HTR-8/SVneo (cell line): ENCODE data around the gene CGREF1.
"Not testable (repeated sequence)": the region's sequence is repeated elsewhere in the genome, so short reads cannot be mapped to it uniquely, and the experiment has no call there.

Source experiments
- DNase-seq: peaks from one replicate; pipeline ENCODE4 v3.0.0; 2011; ENCODE audit warnings: low spot score, mixed read lengths; ENCODE audit not compliant: insufficient read length
- FAIRE-seq: peaks from 2 replicates; lab custom pipeline; 2011; peaks lifted over from hg19 to GRCh38; lab: Jason Lieb, UNC

CGREF1 gene

GRCh38 chr2:27078267-27079194 is 40.4 kb downstream of the CGREF1 start, which contains the start of gene EMILIN1:
Gene EMILIN1, plus strand, starts transcription at chr2:27078615. Its CDS starts 451 bp downstream, at chr2:27079066.
- DNase-seq (no peak), FAIRE-seq (no peak)

- FAIRE-seq (no peak), DNase-seq (no peak)
Measured at GRCh38 chr2:27077231-27077630, 41.7 kb downstream of the CGREF1 start.

- DNase-seq, result no peak
- no peak for FAIRE-seq
Measured at GRCh38 chr2:27076323-27076722, 42.6 kb downstream of the CGREF1 start.

GRCh38 chr2:27075566-27075871 is 43.4 kb downstream of the CGREF1 start:
- not testable (repeated sequence) for FAIRE-seq, DNase-seq

- DNase-seq (no peak), FAIRE-seq (no peak)
Measured at GRCh38 chr2:27074738-27075565, 44.0 kb downstream of the CGREF1 start.

GRCh38 chr2:27073782-27074181 is 45.1 kb downstream of the CGREF1 start:
- DNase-seq (no peak), FAIRE-seq (no peak)

- FAIRE-seq, result no peak
- no peak for DNase-seq
Measured at GRCh38 chr2:27072920-27073319, 46.0 kb downstream of the CGREF1 start.

GRCh38 chr2:27071990-27072830 is 46.7 kb downstream of the CGREF1 start:
- DNase-seq, result peak; percentile 28
- no peak for FAIRE-seq

GRCh38 chr2:27071277-27071989 is 47.5 kb downstream of the CGREF1 start, which contains the start of gene OST4:
Gene OST4, minus strand, starts transcription at chr2:27071654.
- FAIRE-seq (peak; percentile 90), DNase-seq (peak; percentile 95)

- no peak for FAIRE-seq
- DNase-seq, result no peak
Measured at GRCh38 chr2:27070653-27071276, 48.2 kb downstream of the CGREF1 start.

- DNase-seq, result no peak
- no peak for FAIRE-seq
Measured at GRCh38 chr2:27069961-27070618, 48.8 kb downstream of the CGREF1 start.

- DNase-seq, result no peak
- FAIRE-seq, result no peak
Measured at GRCh38 chr2:27069436-27069835, 49.5 kb downstream of the CGREF1 start.

- FAIRE-seq, result no peak
- no peak for DNase-seq
Measured at GRCh38 chr2:27067385-27067784, 51.5 kb downstream of the CGREF1 start.

- no peak for FAIRE-seq
Measured at GRCh38 chr2:27065128-27065527, 53.8 kb downstream of the CGREF1 start.

GRCh38 chr2:27060323-27060722 is 58.6 kb downstream of the CGREF1 start:
- no peak for FAIRE-seq
- no peak for DNase-seq

More at GRCh38 chr2:27065128-27065527, 53.8 kb downstream of the CGREF1 start:
- DNase-seq, result no peak

- DNase-seq, result no peak
- no peak for FAIRE-seq
Measured at GRCh38 chr2:27059141-27059820, 59.6 kb downstream of the CGREF1 start.

- no peak for FAIRE-seq
- no peak for DNase-seq
Measured at GRCh38 chr2:27058210-27058609, 60.7 kb downstream of the CGREF1 start.

GRCh38 chr2:27057184-27057583 is 61.7 kb downstream of the CGREF1 start:
- no peak for FAIRE-seq
- DNase-seq, result no peak
